ENCODE measurements around the gene TBC1D23.
A peak's percentile ranks its signal among the peaks of the same experiment; 100 is the strongest.
"Not testable (repeated sequence)": the region's sequence is repeated elsewhere in the genome, so short reads cannot be mapped to it uniquely, and the experiment has no call there.

The TBC1D23 gene

GRCh38 chr3:100270215-100270583 is 9.4 kb downstream of the TBC1D23 start:
- peak overlapping the region; percentile 23 for H3K9ac ChIP-seq (ENCODE audit: low read depth, low read length)
- H3K9me3 ChIP-seq (replicated peaks; ENCODE audit: low read length): no peaks in the 10 kb centered on the region
- peak overlapping the region; percentile 69 for H3K4me2 ChIP-seq (ENCODE audit: low read length)
- no peaks in the 10 kb centered on the region for H3K27me3 ChIP-seq (ENCODE audit: control insufficient read depth, insufficient read depth, low read length)
- H3K36me3 ChIP-seq (ENCODE audit: insufficient read depth, low read length): no peaks in the 10 kb centered on the region
- peak overlapping the region; percentile 26 for H3K4me3 ChIP-seq (ENCODE audit: low read length)
- peaks cover 42% of the 10 kb centered on the region for H3K4me1 ChIP-seq (ENCODE audit: control insufficient read depth, insufficient read depth, low read length)

DNA sequence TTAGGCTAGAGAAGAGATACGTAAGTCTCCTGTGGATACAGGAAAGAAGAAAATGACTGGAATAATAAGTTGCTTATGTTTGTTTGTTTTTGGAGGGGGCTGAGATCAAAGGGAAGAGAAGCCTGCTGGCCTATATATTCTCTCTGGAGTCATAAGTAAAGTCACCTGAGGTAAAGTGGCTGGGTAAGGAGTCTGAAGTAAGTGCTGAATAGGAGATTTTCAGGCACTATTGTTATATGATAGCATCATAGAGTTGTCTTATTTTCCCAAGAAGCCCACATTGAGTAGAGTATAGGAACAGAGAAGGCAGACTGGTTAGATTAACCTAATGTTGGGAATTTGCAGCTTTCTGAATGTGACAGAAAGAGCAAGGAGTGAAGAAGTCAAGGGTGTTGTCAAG is 10.7 kb downstream of the TBC1D23 start:
- Histone ChIP-seq H3K4me3 (ENCODE audit: low read length) (no peak overlapping the region), H3K4me1 (ENCODE audit: control insufficient read depth, insufficient read depth, low read length) (peaks cover 41% of the 10 kb centered on the region), H3K9me3 (replicated peaks; ENCODE audit: low read length) (no peaks in the 10 kb centered on the region), H3K36me3 (ENCODE audit: insufficient read depth, low read length) (no peaks in the 10 kb centered on the region), H3K27me3 (ENCODE audit: control insufficient read depth, insufficient read depth, low read length) (no peaks in the 10 kb centered on the region), H3K4me2 (ENCODE audit: low read length) (no peak overlapping the region), H3K9ac (ENCODE audit: low read depth, low read length) (no peak overlapping the region)

- not testable (repeated sequence) for H3K9ac ChIP-seq (ENCODE audit: low read depth, low read length); H3K4me3 ChIP-seq (ENCODE audit: low read length); H3K4me2 ChIP-seq (ENCODE audit: low read length); H3K27me3 ChIP-seq (ENCODE audit: control insufficient read depth, insufficient read depth, low read length); H3K9me3 ChIP-seq (replicated peaks; ENCODE audit: low read length); H3K36me3 ChIP-seq (ENCODE audit: insufficient read depth, low read length)
- peaks cover 37% of the 10 kb centered on the region for H3K4me1 ChIP-seq (ENCODE audit: control insufficient read depth, insufficient read depth, low read length)
Measured at GRCh38 chr3:100272797-100273611, 12.2 kb downstream of the TBC1D23 start.

DNA sequence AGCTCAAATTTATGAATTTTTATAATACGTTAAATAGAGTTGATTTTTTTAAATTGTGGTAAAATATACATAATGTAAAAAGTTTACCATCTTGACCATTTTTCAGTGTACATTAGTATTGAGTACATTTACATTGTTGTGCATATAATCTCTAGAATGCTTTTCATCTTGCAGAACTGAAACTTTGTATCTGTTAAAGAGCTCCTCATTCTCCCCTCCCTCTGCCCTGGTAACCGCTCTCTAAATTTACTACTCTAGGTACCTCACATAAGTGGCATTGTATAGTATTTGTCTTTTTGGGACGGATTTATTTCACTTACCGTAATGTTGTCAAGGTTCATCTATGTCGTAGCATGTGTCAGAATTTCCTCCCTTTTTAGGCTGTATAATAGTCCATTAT is 13.6 kb downstream of the TBC1D23 start:
- H3K27me3 ChIP-seq (ENCODE audit: control insufficient read depth, insufficient read depth, low read length): no peaks in the 10 kb centered on the region
- peaks cover 32% of the 10 kb centered on the region for H3K4me1 ChIP-seq (ENCODE audit: control insufficient read depth, insufficient read depth, low read length)
- no peak overlapping the region for H3K4me2 ChIP-seq (ENCODE audit: low read length)
- H3K36me3 ChIP-seq (ENCODE audit: insufficient read depth, low read length): no peaks in the 10 kb centered on the region
- H3K9ac ChIP-seq (ENCODE audit: low read depth, low read length): no peak overlapping the region
- no peak overlapping the region for H3K4me3 ChIP-seq (ENCODE audit: low read length)
- no peaks in the 10 kb centered on the region for H3K9me3 ChIP-seq (replicated peaks; ENCODE audit: low read length)

DNA sequence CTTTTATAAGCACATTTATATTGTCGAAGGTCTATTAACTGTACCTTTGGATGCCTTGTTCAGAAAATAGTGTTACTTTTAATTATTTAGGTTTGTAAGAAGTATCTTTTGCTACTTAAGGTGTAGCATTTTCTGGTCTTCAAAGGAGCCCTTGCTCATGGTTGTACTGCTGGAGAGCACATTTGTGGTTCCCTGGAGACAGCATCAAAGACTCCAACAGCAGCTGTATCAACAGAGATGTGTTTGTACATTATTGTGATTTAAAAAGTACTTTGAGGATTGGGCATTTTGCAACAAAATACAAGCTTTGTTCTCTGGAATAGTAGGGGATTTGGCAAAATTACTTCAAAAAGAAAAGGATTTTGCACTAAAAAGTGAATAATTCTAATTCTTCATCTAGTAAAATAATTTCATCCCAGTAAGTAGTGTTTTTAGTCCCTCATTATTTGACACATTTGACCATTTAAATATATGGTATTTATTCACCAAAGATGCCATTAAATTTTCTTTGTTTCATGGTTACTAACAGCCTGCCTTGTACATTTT is 16.5 kb downstream of the TBC1D23 start:
- no peak overlapping the region for H3K9ac ChIP-seq (ENCODE audit: low read depth, low read length)
- peaks cover 16% of the 10 kb centered on the region for H3K4me1 ChIP-seq (ENCODE audit: control insufficient read depth, insufficient read depth, low read length)
- no peak overlapping the region for H3K4me2 ChIP-seq (ENCODE audit: low read length)
- H3K9me3 ChIP-seq (replicated peaks; ENCODE audit: low read length): no peaks in the 10 kb centered on the region
- H3K27me3 ChIP-seq (ENCODE audit: control insufficient read depth, insufficient read depth, low read length): no peaks in the 10 kb centered on the region
- H3K36me3 ChIP-seq (ENCODE audit: insufficient read depth, low read length): peaks cover 9% of the 10 kb centered on the region
- no peak overlapping the region for H3K4me3 ChIP-seq (ENCODE audit: low read length)

- H3K4me1 ChIP-seq (ENCODE audit: control insufficient read depth, insufficient read depth, low read length): peaks cover 16% of the 10 kb centered on the region
- H3K9me3 ChIP-seq (replicated peaks; ENCODE audit: low read length): no peaks in the 10 kb centered on the region
- no peak overlapping the region for H3K4me2 ChIP-seq (ENCODE audit: low read length)
- H3K4me3 ChIP-seq (ENCODE audit: low read length): no peak overlapping the region
- H3K36me3 ChIP-seq (ENCODE audit: insufficient read depth, low read length): peaks cover 24% of the 10 kb centered on the region
- no peaks in the 10 kb centered on the region for H3K27me3 ChIP-seq (ENCODE audit: control insufficient read depth, insufficient read depth, low read length)
- no peak overlapping the region for H3K9ac ChIP-seq (ENCODE audit: low read depth, low read length)
Measured at GRCh38 chr3:100278910-100279309, 18.1 kb downstream of the TBC1D23 start.

DNA sequence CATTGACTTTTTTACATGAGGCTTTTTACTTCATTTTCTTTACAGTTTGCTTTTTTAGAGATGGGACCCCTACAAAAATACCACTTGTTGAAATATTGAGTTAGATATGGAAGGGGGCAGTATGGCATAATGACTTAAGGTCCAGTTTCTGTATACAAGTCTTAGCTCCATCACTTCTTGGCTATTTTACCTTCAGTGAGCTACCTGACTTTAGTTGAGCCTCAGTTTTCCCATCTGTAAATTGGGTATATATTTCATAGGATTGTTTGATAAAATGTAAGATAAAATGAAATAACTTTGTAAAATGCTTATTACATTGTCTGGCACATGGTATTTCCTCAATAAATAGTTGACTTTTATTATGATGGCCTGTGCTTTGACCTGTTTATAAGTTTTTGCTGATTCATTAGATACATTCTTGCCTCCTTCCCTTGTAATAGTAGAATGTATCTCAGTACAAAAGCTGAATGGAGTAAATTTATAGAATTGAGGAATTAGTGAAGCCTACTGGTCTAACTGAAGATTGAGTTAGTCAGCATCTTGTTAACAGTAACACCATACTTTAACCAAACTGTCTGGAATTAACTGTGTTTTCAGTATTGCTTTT is 27.6 kb downstream of the TBC1D23 start:
- Histone ChIP-seq H3K4me2 (ENCODE audit: low read length) (no peak overlapping the region), H3K4me3 (ENCODE audit: low read length) (no peak overlapping the region), H3K36me3 (ENCODE audit: insufficient read depth, low read length) (peaks cover 32% of the 10 kb centered on the region), H3K9ac (ENCODE audit: low read depth, low read length) (no peak overlapping the region), H3K4me1 (ENCODE audit: control insufficient read depth, insufficient read depth, low read length) (peaks cover 4% of the 10 kb centered on the region), H3K9me3 (replicated peaks; ENCODE audit: low read length) (no peaks in the 10 kb centered on the region), H3K27me3 (ENCODE audit: control insufficient read depth, insufficient read depth, low read length) (no peaks in the 10 kb centered on the region)

- H3K27me3 ChIP-seq (ENCODE audit: control insufficient read depth, insufficient read depth, low read length): no peaks in the 10 kb centered on the region
- peaks cover 4% of the 10 kb centered on the region for H3K4me1 ChIP-seq (ENCODE audit: control insufficient read depth, insufficient read depth, low read length)
- no peak overlapping the region for H3K9ac ChIP-seq (ENCODE audit: low read depth, low read length)
- H3K36me3 ChIP-seq (ENCODE audit: insufficient read depth, low read length): peaks cover 26% of the 10 kb centered on the region
- H3K4me3 ChIP-seq (ENCODE audit: low read length): no peak overlapping the region
- no peaks in the 10 kb centered on the region for H3K9me3 ChIP-seq (replicated peaks; ENCODE audit: low read length)
- H3K4me2 ChIP-seq (ENCODE audit: low read length): no peak overlapping the region
Measured at GRCh38 chr3:100289339-100289738, 28.5 kb downstream of the TBC1D23 start.

DNA sequence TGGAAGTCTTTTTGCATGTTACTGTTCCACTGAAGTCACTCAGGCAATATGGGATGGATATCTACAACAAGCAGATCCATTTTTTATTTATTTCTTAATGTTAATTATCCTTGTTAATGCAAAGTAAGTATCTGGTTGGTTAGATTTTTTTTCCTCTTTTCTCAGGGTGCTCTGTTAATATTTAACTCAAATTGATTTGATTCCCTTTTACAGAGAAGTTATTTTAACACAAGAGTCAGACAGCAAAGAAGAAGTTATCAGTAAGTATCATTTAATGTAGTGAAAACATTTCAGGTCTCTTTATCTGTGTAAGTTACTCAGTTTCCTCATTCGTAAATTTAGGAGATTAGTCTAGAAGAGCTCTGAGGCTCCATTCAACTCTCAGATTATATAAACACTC is 34.3 kb downstream of the TBC1D23 start:
- no peaks in the 10 kb centered on the region for H3K9me3 ChIP-seq (replicated peaks; ENCODE audit: low read length)
- H3K4me1 ChIP-seq (ENCODE audit: control insufficient read depth, insufficient read depth, low read length): peaks cover 10% of the 10 kb centered on the region
- H3K9ac ChIP-seq (ENCODE audit: low read depth, low read length): no peak overlapping the region
- H3K4me3 ChIP-seq (ENCODE audit: low read length): no peak overlapping the region
- H3K4me2 ChIP-seq (ENCODE audit: low read length): no peak overlapping the region
- H3K36me3 ChIP-seq (ENCODE audit: insufficient read depth, low read length): peaks cover 38% of the 10 kb centered on the region
- H3K27me3 ChIP-seq (ENCODE audit: control insufficient read depth, insufficient read depth, low read length): no peaks in the 10 kb centered on the region

GRCh38 chr3:100297784-100298183 is 37.0 kb downstream of the TBC1D23 start:
- Histone ChIP-seq H3K9me3 (replicated peaks; ENCODE audit: low read length) (no peaks in the 10 kb centered on the region), H3K36me3 (ENCODE audit: insufficient read depth, low read length) (peaks cover 43% of the 10 kb centered on the region), H3K4me3 (ENCODE audit: low read length) (no peak overlapping the region), H3K27me3 (ENCODE audit: control insufficient read depth, insufficient read depth, low read length) (no peaks in the 10 kb centered on the region), H3K4me1 (ENCODE audit: control insufficient read depth, insufficient read depth, low read length) (peaks cover 10% of the 10 kb centered on the region), H3K4me2 (ENCODE audit: low read length) (no peak overlapping the region), H3K9ac (ENCODE audit: low read depth, low read length) (no peak overlapping the region)

DNA sequence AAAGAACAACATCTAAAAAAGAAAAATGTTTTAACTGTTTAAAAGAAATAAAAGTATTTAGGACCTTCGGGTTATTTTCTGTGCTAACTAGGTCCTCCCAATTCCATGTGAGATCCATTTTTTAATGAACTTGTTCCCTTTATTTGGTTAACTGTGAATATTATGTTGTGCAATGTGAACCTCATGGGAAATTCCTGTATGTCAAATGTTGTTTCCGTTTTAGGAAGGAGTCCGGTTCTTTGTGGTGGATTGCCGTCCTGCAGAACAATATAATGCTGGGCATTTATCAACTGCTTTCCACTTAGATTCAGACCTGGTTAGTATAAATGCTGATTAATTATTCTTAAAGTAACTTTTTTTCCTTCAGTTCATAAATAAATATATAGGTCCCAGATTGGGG is 38.2 kb downstream of the TBC1D23 start:
- H3K27me3 ChIP-seq (ENCODE audit: control insufficient read depth, insufficient read depth, low read length): no peaks in the 10 kb centered on the region
- no peaks in the 10 kb centered on the region for H3K9me3 ChIP-seq (replicated peaks; ENCODE audit: low read length)
- H3K4me3 ChIP-seq (ENCODE audit: low read length): no peak overlapping the region
- H3K4me1 ChIP-seq (ENCODE audit: control insufficient read depth, insufficient read depth, low read length): peaks cover 10% of the 10 kb centered on the region
- H3K9ac ChIP-seq (ENCODE audit: low read depth, low read length): no peak overlapping the region
- peaks cover 45% of the 10 kb centered on the region for H3K36me3 ChIP-seq (ENCODE audit: insufficient read depth, low read length)
- H3K4me2 ChIP-seq (ENCODE audit: low read length): no peak overlapping the region

DNA sequence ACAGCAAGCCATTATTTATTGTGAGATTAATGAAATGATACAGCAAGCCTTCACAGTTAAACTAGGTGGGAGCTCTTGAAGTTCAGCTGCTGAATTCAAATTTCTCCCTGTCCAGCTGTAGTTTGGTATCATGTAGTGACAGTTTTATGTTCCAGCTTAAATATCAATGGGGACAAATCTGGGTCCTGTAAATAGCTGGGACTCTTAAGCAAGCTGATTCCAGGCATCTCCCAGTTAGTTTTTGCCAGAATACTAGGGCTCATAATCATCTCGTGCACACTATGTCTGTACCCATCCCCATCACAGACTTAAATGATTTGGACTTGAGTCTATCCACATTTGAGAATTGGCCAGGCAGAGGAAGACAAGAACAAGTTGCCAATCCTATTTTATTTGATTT is 45.9 kb downstream of the TBC1D23 start:
- Histone ChIP-seq H3K36me3 (ENCODE audit: insufficient read depth, low read length) (peaks cover 41% of the 10 kb centered on the region), H3K4me2 (ENCODE audit: low read length) (no peak overlapping the region), H3K4me1 (ENCODE audit: control insufficient read depth, insufficient read depth, low read length) (peaks cover 9% of the 10 kb centered on the region), H3K27me3 (ENCODE audit: control insufficient read depth, insufficient read depth, low read length) (no peaks in the 10 kb centered on the region), H3K9ac (ENCODE audit: low read depth, low read length) (no peak overlapping the region), H3K9me3 (replicated peaks; ENCODE audit: low read length) (no peaks in the 10 kb centered on the region), H3K4me3 (ENCODE audit: low read length) (no peak overlapping the region)
